Cardiac fibroblast (primary cell): Measurements from ENCODE around the gene MED12L.

Experiments
- DNase-seq, 2 donors: peaks; one replicate each; pipeline versions ENCODE4 v3.0.0 to v3.0.0-alpha.2; 2010; ENCODE audit warnings: low read depth in 2 of 2
- H3K4me3 ChIP-seq, 2 donors: replicated peaks in 1 of 2; 1 replicate in 1 of 2; 2 replicates in 1 of 2; pipeline ENCODE4 v1.5.1; 2011; ENCODE audit warnings: low read depth in 2 of 2, low read length in 2 of 2, mild to moderate bottlenecking in 2 of 2, moderate library complexity in 1 of 2
- TF ChIP-seq, protein P1 (sequence below): IDR thresholded peaks from one replicate; pipeline ENCODE4 v1.5.1; 2011; ENCODE audit warnings: low read depth, mild to moderate bottlenecking, low read length, inconsistent platforms

MED12L gene

DNA sequence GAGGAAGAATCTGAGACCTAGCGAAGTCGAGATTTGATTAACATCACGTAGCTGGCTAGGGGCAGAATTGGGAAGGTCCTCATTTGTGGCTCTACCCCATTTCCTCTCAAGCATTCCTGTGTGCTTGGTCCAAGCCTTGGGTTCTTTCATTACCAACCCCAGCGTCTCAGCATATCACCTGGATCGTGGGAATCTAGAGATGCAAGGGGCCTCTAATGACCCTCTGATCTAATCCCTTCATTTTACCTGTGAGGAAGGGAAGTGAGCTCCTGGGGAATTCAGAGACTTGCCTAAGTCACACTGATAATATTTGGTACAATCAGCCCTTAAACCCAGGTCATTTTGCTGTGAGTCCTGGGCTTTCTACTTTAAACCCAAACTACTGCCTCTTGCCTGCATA, 229.1 kb downstream of the MED12L start:
- DNase-seq = no peak
- H3K4me3 ChIP-seq = no peak overlapping the region
- TF ChIP-seq, protein P1, sequence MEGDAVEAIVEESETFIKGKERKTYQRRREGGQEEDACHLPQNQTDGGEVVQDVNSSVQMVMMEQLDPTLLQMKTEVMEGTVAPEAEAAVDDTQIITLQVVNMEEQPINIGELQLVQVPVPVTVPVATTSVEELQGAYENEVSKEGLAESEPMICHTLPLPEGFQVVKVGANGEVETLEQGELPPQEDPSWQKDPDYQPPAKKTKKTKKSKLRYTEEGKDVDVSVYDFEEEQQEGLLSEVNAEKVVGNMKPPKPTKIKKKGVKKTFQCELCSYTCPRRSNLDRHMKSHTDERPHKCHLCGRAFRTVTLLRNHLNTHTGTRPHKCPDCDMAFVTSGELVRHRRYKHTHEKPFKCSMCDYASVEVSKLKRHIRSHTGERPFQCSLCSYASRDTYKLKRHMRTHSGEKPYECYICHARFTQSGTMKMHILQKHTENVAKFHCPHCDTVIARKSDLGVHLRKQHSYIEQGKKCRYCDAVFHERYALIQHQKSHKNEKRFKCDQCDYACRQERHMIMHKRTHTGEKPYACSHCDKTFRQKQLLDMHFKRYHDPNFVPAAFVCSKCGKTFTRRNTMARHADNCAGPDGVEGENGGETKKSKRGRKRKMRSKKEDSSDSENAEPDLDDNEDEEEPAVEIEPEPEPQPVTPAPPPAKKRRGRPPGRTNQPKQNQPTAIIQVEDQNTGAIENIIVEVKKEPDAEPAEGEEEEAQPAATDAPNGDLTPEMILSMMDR = no peak

DNA sequence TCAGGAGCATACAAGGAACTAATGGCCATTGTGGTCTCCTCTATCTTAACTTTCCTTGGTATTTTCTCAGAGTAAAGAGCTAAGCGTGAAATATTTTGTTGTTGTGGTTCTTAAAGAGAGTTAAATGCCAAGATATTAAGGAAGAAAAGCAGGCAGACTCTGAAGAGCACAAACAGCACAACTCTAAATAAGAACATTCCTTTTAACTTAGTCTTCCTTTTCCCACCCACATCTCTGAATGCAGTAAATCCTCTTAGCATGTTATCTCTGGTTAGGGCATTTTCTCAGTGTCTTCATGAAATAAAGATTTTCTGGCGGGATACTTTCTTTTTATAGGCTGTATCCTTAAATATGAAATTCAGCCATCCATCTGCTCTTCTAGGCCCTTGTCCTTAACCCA, 229.7 kb downstream of the MED12L start:
- TF ChIP-seq, protein P1 = no peak
- DNase-seq = peak; percentile 58 to 73
- H3K4me3 ChIP-seq = no peak overlapping the region

DNA sequence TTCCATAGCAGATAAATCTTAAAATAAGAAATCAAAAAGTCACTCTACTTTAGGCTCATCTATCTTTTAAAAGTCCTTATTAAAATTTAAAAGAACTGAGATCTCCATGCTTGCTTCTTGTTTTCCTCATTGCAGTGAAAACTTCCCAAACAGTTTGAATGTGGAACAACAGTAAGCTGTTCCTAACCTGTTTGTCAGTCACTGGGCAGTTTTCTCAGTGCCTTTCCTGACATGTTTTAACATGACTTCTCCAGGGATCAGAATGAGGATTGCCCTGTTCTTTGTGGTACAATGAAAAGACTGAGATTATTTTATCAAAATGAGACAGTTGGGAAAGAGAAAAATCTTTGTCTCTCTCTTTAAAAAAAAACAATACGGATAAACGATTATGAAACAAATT, 230.4 kb downstream of the MED12L start:
- no peak overlapping the region for H3K4me3 ChIP-seq
- TF ChIP-seq, protein P1 = no peak
- no peak for DNase-seq

DNA sequence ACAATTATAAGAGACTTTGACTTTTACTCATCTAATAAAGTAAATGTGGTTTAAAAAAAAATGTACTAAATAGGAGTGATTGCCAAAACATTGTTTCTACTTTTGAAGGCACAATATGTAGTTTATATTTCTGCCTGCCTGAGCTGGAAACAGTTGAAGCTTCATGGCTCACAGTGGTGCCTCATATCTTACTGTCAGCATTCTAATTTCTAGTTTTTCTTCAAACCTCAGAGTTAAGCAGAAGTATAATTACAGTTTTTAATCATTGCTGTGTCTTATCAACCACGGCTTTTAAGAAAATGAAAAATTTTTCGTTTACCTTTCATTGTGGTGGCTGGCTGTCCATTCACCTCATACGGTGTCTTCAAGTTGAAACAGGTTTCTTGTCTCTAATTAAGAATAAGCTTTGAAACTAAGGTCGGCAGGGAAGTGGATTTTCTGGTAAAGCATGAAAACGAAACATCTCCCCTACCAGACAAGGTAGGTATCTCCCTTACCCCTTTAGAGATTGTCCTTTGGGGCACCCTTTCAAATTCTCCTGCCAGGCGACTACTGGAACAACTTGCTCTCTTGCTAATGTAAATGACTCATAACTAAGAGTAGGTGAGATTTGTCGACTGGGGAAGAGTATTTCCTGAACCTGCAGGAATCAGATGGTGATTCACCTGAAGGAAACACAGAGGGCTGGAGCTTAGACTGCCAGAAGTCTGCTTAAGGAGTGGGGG, 231.0 kb downstream of the MED12L start, which contains the start of gene GPR87:
Gene GPR87 (minus strand): TSS at position 554 of the 725 bp plus-strand sequence. CDS start 16,720 bp downstream, outside the sequence.
- TF ChIP-seq, protein P1 = no peak
- peak in 1 of 2 donors; percentile 64 for DNase-seq
- no peak within 1 kb of the TSS for H3K4me3 ChIP-seq

DNA sequence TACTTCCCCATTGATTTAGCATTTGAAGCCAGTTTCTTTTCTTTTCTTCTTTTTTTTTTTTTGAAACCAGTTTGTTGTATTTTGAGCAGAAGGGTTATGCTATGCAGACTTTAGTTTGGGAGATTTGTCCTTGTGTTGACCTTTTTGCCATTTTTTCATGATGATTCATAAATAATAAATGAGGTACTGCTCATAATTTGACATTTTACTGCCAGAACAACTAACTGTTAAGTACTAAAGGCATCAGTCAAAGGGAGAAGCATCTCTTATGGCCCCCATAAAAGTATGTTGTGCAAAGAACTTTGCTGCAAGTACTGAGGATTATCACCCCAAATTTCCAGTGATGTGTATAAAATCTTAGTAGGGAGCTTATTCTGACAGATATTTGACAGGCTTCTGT, 232.8 kb downstream of the MED12L start:
- H3K4me3 ChIP-seq = no peak overlapping the region
- TF ChIP-seq, protein P1 = no peak
- peak; percentile 31 to 44 for DNase-seq

DNA sequence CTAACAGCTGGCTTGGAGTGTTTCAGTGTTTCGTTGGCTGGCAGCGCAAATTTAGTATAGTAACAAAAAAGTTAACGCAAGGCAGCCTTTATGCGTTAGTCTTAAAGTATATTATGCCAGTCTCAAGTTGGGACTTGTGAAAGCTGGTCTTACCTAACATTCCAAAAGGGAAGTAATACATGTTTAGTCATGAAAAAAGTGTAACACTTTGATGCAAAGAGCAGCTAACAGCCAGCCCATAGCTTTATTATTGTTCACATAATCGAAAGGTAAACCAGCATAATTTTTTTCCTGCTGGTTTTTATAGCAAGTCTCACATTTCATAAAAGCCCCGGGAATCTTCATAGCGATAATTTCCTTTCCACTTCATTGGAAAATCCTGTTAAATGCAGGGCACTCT, 233.5 kb downstream of the MED12L start:
- TF ChIP-seq, protein P1 = no peak
- DNase-seq = no peak
- no peak overlapping the region for H3K4me3 ChIP-seq

DNA sequence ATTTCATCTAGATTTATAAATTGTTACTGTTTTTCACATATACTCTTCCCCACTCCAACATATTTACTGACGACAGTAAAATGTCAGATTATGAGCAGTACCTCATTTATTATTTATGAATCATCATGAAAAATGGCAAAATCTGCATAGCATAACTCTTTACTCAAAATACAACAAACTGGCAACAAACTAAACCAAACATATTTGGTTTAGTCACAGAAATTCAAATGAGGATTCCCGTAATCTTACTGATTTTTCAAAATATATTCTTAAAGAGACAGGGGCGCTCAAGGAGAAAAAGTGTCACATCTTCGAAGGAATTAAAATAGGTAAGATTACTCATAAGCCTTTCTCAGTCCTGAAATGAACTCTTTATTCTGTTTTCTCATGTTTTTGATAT, 234.2 kb downstream of the MED12L start:
- no peak overlapping the region for H3K4me3 ChIP-seq
- TF ChIP-seq, protein P1 = no peak
- peak; percentile 35 to 73 for DNase-seq
